CD1c-positive myeloid dendritic cell (primary cell): Measurements from ENCODE around the gene PPT1.

Source experiments
- DNase-seq: peaks from one replicate; pipeline ENCODE4 v3.0.0-alpha.2; 2016; ENCODE audit errors: extremely low spot score

PPT1 gene

GRCh38 chr1:40096977-40097782, at the start of gene PPT1:
TSS of gene PPT1 (minus strand) at chr1:40097252. CDS start at chr1:40097238, 14 bp downstream.
- peak; percentile 83 for DNase-seq

- DNase-seq, result peak; percentile 86
These were observed 47.0 kb upstream of the PPT1 start for GRCh38 chr1:40143891-40144575.

- no peak for DNase-seq
These were observed 45.0 kb upstream of the PPT1 start for GRCh38 chr1:40141878-40142535.

- DNase-seq, result no peak
These were observed 43.3 kb upstream of the PPT1 start for GRCh38 chr1:40140211-40140973.

GRCh38 chr1:40133839-40134238, 36.8 kb upstream of the PPT1 start:
- no peak for DNase-seq

GRCh38 chr1:40133312-40133665, 36.2 kb upstream of the PPT1 start:
- no peak for DNase-seq

- DNase-seq, result no peak
These were observed 35.6 kb upstream of the PPT1 start for GRCh38 chr1:40132383-40133311.

- peak; percentile 16 for DNase-seq
These were observed 33.8 kb upstream of the PPT1 start for GRCh38 chr1:40130892-40131291.

GRCh38 chr1:40122855-40123254, 25.8 kb upstream of the PPT1 start:
- no peak for DNase-seq

GRCh38 chr1:40120128-40120527, 23.1 kb upstream of the PPT1 start:
- DNase-seq, result no peak

GRCh38 chr1:40114400-40114799, 17.3 kb upstream of the PPT1 start:
- no peak for DNase-seq

GRCh38 chr1:40110389-40110788, 13.3 kb upstream of the PPT1 start:
- DNase-seq, result no peak

- no peak for DNase-seq
These were observed 10.4 kb upstream of the PPT1 start for GRCh38 chr1:40107290-40107959.

- DNase-seq, result peak; percentile 44
These were observed 8.0 kb upstream of the PPT1 start for GRCh38 chr1:40105028-40105427.

GRCh38 chr1:40102896-40103295, 5.8 kb upstream of the PPT1 start:
- DNase-seq, result no peak

GRCh38 chr1:40102038-40102437, 5.0 kb upstream of the PPT1 start:
- DNase-seq, result no peak

GRCh38 chr1:40096646-40096976, 441 bp downstream of the PPT1 start:
- DNase-seq, result no peak

GRCh38 chr1:40095806-40096205, 1.2 kb downstream of the PPT1 start:
- peak; percentile 83 for DNase-seq

- DNase-seq, result peak; percentile 87
These were observed 2.5 kb downstream of the PPT1 start for GRCh38 chr1:40094466-40095110.
